HL-60 (cell line): ENCODE measurements around the gene INTS4.

ENCODE experiments used
- POLR2AphosphoS5 ChIP-seq: IDR thresholded peaks from 2 replicates; pipeline ENCODE4 v1.6.1; 2012; ENCODE audit warnings: low read depth
- SPI1 ChIP-seq: IDR thresholded peaks from 2 replicates; pipeline ENCODE4 v1.6.1; 2012; ENCODE audit warnings: low read depth, mild to moderate bottlenecking, borderline replicate concordance
- TF ChIP-seq, protein P1 (sequence below): IDR thresholded peaks from one replicate; pipeline ENCODE4 v1.5.1; 2011; ENCODE audit warnings: low read length, control low read depth, inconsistent platforms; ENCODE audit not compliant: insufficient read depth
- TF ChIP-seq, protein P2 (sequence below): IDR thresholded peaks from 2 replicates; pipeline ENCODE4 v1.6.1; 2012; ENCODE audit warnings: low read depth; ENCODE audit not compliant: insufficient replicate concordance

DNA sequence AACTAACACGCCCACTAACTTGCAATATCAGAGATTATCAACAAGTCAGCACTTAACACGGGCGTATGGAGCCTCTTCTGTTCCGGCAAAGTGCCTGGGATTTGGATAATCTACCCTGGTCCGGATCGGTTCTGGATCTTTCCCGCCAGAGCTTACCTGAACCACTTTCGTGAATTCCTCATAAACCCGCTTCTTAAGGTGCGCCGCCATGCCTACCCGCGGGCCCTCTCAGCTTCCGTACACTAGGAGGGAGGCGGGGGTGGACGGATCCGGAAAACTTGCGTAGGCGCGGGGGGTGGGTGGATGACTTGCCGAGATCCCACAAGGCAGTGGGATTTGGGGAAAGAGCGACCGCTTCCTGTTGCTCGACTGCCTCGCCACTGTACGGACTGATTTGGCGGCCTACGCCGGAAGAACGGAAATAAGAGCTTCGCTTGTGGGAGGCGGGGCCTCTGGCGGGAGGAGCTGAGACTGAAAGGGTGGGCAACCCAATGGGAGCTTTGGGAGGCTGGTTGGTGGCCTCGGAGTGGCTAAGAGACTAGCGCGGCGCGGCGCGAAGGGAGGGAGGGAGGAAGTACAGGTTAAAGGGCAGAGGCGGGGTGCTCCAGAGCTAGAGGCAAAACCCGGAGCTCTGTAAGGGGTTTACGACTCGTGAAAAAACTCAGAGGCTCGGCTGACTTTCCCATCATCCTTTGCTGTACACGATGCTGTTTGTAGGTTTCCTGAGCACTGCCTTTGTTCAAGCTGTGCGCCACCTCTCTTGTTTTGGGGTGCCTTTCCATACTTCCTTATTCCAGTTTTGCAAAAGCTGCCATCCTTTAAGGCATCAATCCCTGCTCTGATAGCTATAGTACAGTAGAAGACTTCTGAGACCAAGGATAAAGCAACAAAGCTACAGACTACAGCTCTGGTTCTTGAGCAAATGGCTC lies at the start of gene INTS4:
- TF ChIP-seq, protein P1, sequence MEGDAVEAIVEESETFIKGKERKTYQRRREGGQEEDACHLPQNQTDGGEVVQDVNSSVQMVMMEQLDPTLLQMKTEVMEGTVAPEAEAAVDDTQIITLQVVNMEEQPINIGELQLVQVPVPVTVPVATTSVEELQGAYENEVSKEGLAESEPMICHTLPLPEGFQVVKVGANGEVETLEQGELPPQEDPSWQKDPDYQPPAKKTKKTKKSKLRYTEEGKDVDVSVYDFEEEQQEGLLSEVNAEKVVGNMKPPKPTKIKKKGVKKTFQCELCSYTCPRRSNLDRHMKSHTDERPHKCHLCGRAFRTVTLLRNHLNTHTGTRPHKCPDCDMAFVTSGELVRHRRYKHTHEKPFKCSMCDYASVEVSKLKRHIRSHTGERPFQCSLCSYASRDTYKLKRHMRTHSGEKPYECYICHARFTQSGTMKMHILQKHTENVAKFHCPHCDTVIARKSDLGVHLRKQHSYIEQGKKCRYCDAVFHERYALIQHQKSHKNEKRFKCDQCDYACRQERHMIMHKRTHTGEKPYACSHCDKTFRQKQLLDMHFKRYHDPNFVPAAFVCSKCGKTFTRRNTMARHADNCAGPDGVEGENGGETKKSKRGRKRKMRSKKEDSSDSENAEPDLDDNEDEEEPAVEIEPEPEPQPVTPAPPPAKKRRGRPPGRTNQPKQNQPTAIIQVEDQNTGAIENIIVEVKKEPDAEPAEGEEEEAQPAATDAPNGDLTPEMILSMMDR, result no peak
- TF ChIP-seq, protein P2, sequence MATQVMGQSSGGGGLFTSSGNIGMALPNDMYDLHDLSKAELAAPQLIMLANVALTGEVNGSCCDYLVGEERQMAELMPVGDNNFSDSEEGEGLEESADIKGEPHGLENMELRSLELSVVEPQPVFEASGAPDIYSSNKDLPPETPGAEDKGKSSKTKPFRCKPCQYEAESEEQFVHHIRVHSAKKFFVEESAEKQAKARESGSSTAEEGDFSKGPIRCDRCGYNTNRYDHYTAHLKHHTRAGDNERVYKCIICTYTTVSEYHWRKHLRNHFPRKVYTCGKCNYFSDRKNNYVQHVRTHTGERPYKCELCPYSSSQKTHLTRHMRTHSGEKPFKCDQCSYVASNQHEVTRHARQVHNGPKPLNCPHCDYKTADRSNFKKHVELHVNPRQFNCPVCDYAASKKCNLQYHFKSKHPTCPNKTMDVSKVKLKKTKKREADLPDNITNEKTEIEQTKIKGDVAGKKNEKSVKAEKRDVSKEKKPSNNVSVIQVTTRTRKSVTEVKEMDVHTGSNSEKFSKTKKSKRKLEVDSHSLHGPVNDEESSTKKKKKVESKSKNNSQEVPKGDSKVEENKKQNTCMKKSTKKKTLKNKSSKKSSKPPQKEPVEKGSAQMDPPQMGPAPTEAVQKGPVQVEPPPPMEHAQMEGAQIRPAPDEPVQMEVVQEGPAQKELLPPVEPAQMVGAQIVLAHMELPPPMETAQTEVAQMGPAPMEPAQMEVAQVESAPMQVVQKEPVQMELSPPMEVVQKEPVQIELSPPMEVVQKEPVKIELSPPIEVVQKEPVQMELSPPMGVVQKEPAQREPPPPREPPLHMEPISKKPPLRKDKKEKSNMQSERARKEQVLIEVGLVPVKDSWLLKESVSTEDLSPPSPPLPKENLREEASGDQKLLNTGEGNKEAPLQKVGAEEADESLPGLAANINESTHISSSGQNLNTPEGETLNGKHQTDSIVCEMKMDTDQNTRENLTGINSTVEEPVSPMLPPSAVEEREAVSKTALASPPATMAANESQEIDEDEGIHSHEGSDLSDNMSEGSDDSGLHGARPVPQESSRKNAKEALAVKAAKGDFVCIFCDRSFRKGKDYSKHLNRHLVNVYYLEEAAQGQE, result peak; percentile 48
- TF ChIP-seq POLR2AphosphoS5 (peak; percentile 60; the same call in 1 of the 2 replicates), SPI1 (peak; percentile 79)
